CD4-positive, alpha-beta T cell treated with Interleukin-12 subunit alpha and Interleukin-12 subunit beta, for 1 hour (primary cell): ENCODE measurements around the gene DDTL.

ENCODE experiments used
- DNase-seq: peaks from one replicate; pipeline ENCODE4 v3.0.0-alpha.2; 2020

The DDTL gene

DNA sequence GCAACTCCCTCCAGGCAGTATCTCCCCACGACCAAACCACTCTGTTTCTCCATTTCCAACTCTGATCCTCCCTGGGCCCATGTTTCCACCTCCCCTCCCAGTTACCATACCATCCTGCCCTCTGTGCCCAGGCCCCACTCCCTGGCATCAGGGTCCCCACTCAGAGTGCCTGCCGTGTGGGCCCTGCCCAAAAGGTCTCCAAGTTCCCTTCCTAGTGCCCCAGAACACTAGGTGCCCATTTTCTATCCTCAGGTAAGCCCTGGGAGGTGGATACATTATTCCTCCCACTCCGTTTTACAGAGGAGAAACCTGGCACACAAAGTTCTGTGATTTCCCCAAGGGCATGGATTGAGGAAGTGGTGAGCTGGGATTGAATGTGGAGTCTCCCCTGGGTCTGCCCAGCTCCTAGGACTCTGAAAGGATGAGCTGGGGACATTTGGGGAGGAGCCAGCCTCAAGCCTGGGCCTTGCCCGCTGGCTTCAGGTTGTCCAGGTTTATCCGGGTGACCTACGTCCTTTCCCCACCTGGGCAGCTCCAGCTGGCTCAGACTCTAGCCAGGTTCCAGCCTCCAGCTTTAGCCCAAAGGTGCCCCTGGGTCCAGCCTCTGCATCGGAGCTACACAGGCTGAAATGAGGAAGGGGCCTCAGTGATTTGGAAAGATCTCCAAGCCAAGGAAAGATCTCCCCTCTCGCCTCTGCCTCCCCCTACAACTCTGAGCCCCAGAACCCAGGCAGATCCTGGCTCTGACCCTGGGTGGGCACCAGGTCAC, 40.7 kb downstream of the DDTL start:
- no peak for DNase-seq

GRCh38 chr22:24008022-24008283, 41.3 kb downstream of the DDTL start:
- DNase-seq: no peak

- DNase-seq: no peak
These were observed 41.9 kb downstream of the DDTL start for GRCh38 chr22:24008381-24009226.

DNA sequence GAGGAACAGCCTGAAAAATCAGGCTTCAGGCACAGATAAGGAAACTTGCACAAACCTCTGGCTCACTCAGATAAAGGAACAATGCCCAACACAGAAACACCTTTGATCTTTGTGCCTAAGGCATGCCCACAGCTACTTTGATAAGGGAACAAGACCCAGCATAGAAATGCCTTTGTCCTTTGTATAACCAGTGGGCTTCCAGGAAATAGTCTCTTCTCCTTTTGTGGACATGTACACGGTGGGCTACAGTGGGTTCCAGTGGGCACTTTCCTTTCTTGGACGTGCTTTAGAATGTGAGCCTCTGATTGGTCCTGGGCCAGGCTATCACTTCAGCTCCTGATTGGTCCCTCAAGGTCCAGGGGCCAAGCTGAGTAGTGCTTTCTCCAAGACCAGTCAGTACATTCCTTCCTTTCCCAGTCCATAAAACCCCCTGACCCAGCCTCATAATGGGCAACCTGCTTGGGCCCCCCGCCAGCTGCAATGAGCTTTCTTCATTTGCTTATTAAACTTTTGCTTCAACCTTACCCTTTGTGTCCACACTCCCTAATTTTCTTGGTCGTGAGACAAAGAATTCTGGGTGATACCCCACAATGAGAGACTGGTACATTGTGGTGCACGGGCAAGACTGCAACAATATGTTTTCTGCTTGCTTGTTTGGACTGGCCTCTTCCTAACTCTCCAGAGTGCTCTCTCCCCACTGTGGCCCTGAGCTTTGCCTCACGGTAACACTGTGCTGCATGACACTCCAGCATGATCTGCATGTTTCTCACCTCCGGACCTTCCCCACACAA, 42.7 kb downstream of the DDTL start:
- DNase-seq: no peak

DNA sequence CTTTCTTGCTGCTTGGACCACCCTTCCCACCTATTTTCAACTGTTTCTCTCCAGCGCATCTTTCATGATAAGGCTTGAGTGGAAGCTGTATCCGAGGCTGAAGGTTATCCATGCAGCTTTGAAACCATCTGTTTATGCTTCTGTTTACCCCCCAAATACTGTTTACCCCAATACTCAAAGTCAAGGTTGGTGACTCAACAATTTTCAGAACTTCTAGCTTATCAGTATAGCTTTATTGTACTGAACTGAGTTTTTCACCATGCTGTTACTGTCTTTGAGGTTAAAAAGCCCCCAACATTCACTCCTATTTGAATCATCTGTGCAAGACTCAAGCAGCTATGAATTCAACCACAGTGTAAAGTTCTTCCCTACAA, 43.3 kb downstream of the DDTL start:
- DNase-seq: no peak

GRCh38 chr22:24011735-24012068, 45.0 kb downstream of the DDTL start:
- no peak for DNase-seq

GRCh38 chr22:24016156-24016555, 49.5 kb downstream of the DDTL start:
- no peak for DNase-seq

DNA sequence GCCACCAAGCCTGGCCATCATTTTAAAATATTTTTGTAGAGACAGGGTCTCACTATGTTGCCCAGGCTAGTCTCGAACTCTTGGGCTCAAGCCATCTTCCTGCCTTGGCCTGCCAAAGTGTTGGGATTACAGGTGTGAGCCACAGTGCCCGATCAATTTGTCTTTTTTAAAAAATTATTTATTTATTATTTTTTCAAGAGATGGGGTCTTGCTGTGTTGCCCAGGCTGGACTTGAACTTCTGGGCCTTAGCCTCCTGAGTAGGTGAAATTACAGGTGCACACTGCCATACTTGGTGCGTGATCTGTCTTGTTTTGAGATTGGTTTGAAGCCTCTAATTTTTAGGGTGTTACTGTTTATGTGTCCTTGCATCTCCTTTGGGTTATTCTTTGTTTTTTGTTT, 54.6 kb downstream of the DDTL start:
- DNase-seq: no peak
